Measurements from ENCODE around the gene FAM169A. TPM values are rescaled to one million over a fixed set of nuclear protein-coding genes. Genes with fewer than 3 reads are reported as not detected.

The FAM169A gene
- polyA plus RNA-seq, 1 donor from 2014 or later: 46.7 TPM

- Histone ChIP-seq H3K9me3 (ENCODE audit: low read length) (no peaks in the 10 kb centered on the region), H3K4me2 (ENCODE audit: low read length) (no peak overlapping the region), H3K4me3 (ENCODE audit: low read length) (no peak overlapping the region), H3K9ac (ENCODE audit: low read length) (no peak overlapping the region), H2AFZ (ENCODE audit: low read depth, low read length) (no peak overlapping the region), H3K36me3 (ENCODE audit: insufficient read depth, low read length) (peaks cover 4% of the 10 kb centered on the region), H3K79me2 (replicated peaks; ENCODE audit: insufficient read depth, low read length) (no peaks in the 10 kb centered on the region), H3K27me3 (ENCODE audit: insufficient read depth, low read depth, low read length) (no peaks in the 10 kb centered on the region), H3K9me2 (ENCODE audit: insufficient read depth, low read length) (no peaks in the 10 kb centered on the region), H4K20me1 (ENCODE audit: insufficient read depth) (no peaks in the 10 kb centered on the region), H3K27ac (ENCODE audit: low read length) (no peak overlapping the region), H3F3A (ENCODE audit: insufficient read depth, low read length, poor library complexity, severe bottlenecking) (no peaks in the 10 kb centered on the region)
- TF ChIP-seq RAD21 (conservative IDR thresholded peaks at IDR 0.05) (no peak), MXI1 (conservative IDR thresholded peaks at IDR 0.05; ENCODE audit: poor library complexity, severe bottlenecking) (no peak), EP300 (conservative IDR thresholded peaks at IDR 0.05; ENCODE audit: poor library complexity, severe bottlenecking) (no peak), EZH2 (IDR thresholded peaks at IDR 0.05; ENCODE audit: borderline replicate concordance, insufficient read depth, low read length, poor library complexity, severe bottlenecking) (no peak), TAF1 (IDR thresholded peaks at IDR 0.05; ENCODE audit: low read depth) (no peak)
- TF ChIP-seq, protein P1, sequence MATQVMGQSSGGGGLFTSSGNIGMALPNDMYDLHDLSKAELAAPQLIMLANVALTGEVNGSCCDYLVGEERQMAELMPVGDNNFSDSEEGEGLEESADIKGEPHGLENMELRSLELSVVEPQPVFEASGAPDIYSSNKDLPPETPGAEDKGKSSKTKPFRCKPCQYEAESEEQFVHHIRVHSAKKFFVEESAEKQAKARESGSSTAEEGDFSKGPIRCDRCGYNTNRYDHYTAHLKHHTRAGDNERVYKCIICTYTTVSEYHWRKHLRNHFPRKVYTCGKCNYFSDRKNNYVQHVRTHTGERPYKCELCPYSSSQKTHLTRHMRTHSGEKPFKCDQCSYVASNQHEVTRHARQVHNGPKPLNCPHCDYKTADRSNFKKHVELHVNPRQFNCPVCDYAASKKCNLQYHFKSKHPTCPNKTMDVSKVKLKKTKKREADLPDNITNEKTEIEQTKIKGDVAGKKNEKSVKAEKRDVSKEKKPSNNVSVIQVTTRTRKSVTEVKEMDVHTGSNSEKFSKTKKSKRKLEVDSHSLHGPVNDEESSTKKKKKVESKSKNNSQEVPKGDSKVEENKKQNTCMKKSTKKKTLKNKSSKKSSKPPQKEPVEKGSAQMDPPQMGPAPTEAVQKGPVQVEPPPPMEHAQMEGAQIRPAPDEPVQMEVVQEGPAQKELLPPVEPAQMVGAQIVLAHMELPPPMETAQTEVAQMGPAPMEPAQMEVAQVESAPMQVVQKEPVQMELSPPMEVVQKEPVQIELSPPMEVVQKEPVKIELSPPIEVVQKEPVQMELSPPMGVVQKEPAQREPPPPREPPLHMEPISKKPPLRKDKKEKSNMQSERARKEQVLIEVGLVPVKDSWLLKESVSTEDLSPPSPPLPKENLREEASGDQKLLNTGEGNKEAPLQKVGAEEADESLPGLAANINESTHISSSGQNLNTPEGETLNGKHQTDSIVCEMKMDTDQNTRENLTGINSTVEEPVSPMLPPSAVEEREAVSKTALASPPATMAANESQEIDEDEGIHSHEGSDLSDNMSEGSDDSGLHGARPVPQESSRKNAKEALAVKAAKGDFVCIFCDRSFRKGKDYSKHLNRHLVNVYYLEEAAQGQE (IDR thresholded peaks at IDR 0.05; ENCODE audit: borderline replicate concordance): no peak
- TF ChIP-seq, protein P2, sequence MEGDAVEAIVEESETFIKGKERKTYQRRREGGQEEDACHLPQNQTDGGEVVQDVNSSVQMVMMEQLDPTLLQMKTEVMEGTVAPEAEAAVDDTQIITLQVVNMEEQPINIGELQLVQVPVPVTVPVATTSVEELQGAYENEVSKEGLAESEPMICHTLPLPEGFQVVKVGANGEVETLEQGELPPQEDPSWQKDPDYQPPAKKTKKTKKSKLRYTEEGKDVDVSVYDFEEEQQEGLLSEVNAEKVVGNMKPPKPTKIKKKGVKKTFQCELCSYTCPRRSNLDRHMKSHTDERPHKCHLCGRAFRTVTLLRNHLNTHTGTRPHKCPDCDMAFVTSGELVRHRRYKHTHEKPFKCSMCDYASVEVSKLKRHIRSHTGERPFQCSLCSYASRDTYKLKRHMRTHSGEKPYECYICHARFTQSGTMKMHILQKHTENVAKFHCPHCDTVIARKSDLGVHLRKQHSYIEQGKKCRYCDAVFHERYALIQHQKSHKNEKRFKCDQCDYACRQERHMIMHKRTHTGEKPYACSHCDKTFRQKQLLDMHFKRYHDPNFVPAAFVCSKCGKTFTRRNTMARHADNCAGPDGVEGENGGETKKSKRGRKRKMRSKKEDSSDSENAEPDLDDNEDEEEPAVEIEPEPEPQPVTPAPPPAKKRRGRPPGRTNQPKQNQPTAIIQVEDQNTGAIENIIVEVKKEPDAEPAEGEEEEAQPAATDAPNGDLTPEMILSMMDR (IDR thresholded peaks at IDR 0.05; ENCODE audit: poor library complexity, severe bottlenecking): no peak
These were observed 78.8 kb downstream of the FAM169A start for GRCh38 chr5:74787424-74787823.

DNA sequence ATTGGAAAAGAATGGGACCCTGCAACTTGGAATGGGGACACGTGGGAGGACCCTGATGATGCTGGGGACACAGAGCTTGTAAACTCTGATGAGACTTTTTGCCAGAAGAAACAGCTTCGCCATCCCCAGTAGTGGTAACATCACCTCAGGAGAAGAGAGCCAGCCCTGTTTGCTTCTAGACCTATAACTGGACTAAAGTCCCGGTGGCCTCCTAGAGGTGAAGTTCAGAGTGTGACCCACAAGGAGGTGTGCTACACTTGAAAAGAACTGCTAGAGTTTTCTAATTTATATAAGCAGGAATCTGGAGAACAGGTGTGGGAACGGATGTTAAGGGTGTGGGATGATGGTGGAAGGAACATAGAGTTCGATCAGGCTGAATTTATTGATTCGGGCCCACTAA is 79.3 kb downstream of the FAM169A start:
- no peak overlapping the region for H3K27ac ChIP-seq (ENCODE audit: low read length)
- H2AFZ ChIP-seq (ENCODE audit: low read depth, low read length): no peak overlapping the region
- no peak overlapping the region for H3K4me2 ChIP-seq (ENCODE audit: low read length)
- no peak overlapping the region for H3K4me3 ChIP-seq (ENCODE audit: low read length)
- no peaks in the 10 kb centered on the region for H3K9me2 ChIP-seq (ENCODE audit: insufficient read depth, low read length)
- no peaks in the 10 kb centered on the region for H3K79me2 ChIP-seq (replicated peaks; ENCODE audit: insufficient read depth, low read length)
- peaks cover 4% of the 10 kb centered on the region for H3K36me3 ChIP-seq (ENCODE audit: insufficient read depth, low read length)
- H4K20me1 ChIP-seq (ENCODE audit: insufficient read depth): no peaks in the 10 kb centered on the region
- TF ChIP-seq TAF1 (IDR thresholded peaks at IDR 0.05; ENCODE audit: low read depth) (no peak), MXI1 (conservative IDR thresholded peaks at IDR 0.05; ENCODE audit: poor library complexity, severe bottlenecking) (no peak), POLR2AphosphoS5 (IDR thresholded peaks at IDR 0.05) (no peak), EP300 (conservative IDR thresholded peaks at IDR 0.05; ENCODE audit: poor library complexity, severe bottlenecking) (no peak), SMC3 (conservative IDR thresholded peaks at IDR 0.05; ENCODE audit: poor library complexity) (no peak), RAD21 (conservative IDR thresholded peaks at IDR 0.05) (no peak), EZH2 (IDR thresholded peaks at IDR 0.05; ENCODE audit: borderline replicate concordance, insufficient read depth, low read length, poor library complexity, severe bottlenecking) (no peak)
- TF ChIP-seq, protein P2 (IDR thresholded peaks at IDR 0.05; ENCODE audit: poor library complexity, severe bottlenecking): no peak
- TF ChIP-seq, protein P1 (IDR thresholded peaks at IDR 0.05; ENCODE audit: borderline replicate concordance): no peak
- H3K9ac ChIP-seq (ENCODE audit: low read length): no peak overlapping the region
- no peaks in the 10 kb centered on the region for H3K9me3 ChIP-seq (ENCODE audit: low read length)
- no peaks in the 10 kb centered on the region for H3F3A ChIP-seq (ENCODE audit: insufficient read depth, low read length, poor library complexity, severe bottlenecking)
- H3K27me3 ChIP-seq (ENCODE audit: insufficient read depth, low read depth, low read length): no peaks in the 10 kb centered on the region
